GM21423 (cell line): ENCODE measurements around the gene SMIM10.
"Not testable (repeated sequence)": the region's sequence is repeated elsewhere in the genome, so short reads cannot be mapped to it uniquely, and the experiment has no call there.

Experiments
- ATAC-seq: cut with Tn5 transposase; IDR thresholded peaks from one replicate; pipeline ENCODE4 v1.9.1; 2021; ENCODE audit warnings: mild to moderate bottlenecking, moderate library complexity; ENCODE audit not compliant: unreplicated experiment

The SMIM10 gene

DNA sequence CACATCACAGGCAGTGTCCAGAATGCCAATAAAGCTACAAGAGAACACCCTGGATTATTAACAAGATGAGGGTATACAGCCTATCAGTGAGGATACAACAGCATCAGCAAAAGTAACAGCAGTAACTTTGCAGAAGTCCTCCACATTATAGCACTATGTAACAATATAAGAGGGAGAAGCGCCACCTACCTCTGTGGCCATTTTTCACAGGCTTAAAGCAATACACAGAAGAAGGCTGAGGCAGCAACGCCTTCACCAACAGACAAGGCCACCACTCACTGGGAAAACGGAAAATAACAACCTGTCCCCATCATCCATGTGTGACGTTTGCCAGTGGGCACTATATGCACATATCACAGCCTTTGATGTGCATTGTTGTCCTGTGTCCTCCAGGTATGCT is 19.0 kb downstream of the SMIM10 start:
- ATAC-seq, result no peak

DNA sequence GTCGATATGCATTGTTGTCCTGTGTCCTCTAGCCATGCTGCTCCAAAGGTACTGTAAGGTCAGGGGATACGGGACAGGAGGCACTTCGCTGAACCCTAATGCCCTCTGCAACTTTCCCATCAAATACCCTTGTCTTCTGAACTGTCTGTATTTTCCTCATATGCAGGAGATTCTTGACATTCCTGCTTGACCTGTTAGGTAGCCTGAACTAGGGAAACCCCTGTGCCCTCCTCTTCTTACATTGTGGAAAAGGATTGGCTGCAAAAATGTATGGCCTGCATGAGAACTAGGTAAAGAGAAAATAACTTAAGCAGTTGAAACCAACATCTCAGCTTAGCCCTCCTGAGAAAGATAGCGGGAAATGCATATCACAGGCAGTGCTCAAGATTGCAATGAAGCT is 20.1 kb downstream of the SMIM10 start:
- no peak for ATAC-seq

DNA sequence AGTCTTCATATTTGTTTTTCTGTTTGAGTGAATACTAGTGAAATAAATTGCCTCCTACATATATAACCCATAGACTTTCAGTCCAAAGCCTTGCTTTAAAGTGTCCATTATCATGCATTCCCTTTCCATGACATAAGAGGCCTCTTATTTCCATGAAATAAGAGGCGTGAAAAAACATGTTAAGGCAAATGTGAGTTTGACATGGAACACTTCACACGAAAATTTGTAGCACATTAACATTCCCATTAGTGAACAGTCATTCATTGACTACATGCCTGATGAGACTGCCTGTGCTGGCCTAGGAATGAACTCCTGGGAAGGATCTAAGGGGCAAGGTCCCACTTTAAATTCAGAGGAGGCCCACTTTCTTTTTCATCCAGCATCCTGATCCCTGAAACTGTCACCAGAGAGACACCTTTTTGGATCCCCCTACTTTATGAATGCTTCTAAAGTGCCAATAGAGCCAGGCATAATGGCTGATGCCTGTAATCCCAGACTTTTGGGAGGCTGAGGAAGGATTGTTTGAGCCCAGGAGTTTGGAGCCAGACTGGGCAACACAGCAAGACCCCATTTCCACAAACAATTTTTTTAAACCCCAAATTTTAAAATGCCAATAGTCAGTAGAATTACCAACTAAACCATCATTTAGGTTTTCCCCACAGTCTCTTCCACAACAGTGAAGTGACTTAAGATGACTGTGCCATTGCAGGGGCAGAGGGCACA is 24.9 kb downstream of the SMIM10 start:
- ATAC-seq, result no peak

DNA sequence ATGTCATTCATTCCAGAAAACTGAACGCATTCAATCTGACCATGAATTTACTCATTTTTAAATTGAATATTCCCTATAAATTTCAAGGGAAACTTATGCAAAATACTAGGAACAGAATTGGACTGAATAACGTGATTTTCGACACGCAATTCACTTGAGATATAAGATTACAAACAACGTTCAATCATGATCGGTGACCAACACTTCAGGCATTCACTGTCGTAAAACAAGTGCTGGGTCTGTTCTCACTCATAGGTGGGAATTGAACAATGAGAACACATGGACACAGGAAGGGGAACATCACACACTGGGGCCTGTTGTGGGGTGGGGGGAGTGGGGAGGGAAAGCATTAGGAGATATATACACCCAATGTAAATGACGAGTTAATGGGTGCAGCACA is 29.1 kb downstream of the SMIM10 start:
- ATAC-seq, result not testable (repeated sequence)

DNA sequence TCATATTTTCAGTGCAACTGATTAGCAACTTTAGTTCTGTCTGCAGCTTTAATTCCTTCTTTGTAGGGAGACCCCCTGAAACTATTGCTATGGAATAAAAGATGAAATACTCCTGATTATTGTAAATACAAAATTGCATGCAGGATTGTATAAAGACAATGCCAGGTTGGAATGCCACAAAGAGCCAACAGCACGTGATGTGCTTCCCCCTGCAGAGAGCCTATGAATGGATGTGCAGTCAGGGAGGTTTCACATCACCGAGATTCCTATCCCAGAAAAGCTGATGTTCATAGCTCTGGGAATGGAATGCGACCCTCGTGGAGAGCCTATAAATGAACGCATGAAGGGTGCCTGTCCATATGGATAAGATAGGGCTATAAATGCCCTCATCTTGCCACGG is 33.0 kb downstream of the SMIM10 start:
- not testable (repeated sequence) for ATAC-seq

DNA sequence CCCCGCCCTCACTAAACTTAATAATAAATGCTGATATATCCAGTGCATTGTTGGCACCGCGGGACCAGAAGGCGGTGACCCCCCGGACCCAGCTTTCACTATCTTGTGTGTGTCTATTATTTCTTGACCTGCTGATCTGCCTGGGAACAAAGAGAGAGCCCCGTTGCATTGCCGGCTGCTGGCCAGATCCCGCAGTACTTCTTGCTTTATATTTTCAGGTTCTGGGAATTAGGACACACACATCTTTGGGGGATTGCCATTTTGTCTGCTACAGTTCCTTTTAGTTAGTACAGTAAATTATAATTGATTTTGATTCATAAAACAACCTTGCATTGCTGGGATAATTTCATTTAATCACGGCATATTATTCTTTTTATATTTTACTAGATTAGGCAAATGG is 33.7 kb downstream of the SMIM10 start:
- ATAC-seq, result no peak

DNA sequence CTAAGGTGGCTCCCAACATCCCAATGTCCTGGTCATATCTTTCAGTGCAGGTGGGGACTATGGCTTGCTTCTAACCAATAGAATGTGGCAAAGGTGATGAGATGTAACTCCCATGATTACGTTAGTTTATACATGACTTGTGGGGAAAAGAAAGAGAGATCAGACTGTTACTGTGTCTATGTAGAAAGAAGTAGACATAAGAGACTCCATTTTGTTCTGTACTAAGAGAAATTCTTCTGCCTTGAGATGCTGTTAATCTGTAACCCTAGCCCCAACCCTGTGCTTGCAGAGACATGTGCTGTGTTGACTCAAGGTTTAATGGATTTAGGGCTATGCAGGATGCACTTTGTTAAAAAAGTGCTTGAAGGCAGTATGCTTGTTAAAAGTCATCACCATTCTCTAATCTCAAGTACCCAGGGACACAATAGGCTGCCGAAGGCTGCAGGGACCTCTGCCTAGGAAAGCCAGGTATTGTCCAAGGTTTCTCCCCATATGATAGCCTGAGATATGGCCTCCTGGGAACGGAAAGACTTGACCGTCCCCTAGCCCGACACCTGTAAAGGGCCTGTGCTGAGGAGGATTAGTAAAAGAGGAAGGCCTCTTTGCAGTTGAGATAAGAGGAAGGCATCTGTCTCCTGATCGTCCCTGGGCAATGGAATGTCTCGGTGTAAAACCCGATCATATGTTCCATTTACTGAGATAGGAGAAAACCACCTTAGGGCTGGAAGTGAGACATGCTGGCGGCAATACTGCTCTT is 39.6 kb downstream of the SMIM10 start:
- not testable (repeated sequence) for ATAC-seq

DNA sequence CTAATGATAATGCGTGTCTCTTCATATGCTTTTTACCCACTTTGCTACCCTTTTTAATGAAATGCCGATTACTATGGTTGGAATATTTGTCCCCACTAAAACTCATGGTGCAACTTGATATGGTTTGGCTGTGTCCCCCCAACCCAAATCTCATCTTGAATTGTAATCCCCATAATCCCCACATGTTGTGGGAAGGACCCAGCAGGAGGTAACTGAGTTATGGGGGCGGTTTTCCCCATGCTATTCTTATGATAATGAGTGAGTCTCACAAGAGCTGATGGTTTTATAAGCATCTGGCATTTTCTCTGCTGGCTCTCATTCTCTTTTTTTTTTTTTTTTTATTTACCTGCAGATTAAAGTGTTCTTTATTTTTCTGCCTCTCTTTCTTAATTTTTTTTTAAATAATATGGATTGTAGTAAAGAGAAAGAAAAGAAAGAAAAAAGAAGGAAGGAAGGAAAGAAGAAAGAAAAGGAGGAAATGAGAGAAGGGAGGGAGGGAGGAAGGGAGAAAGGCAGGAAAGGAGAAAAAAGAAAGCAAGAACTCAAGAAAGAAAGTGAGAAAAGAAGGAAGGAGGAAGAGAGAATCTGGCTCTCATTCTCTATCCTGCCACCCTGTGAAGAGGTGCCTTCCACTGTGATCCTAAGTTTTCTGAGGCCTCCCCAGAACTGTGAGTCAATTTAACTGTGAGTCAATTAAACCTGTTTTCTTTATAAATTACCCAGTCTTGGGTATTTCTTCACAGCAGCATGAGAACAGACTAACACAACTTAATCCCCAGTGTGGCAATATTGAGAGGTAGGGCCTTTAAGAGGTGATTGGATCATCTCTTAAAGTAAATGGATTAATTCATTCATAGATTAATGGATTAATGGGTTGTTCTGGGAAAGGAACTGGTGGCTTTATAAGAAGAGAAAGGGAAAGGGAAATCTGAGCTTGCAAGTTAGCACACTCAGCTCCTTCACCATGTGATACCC is 50.6 kb downstream of the SMIM10 start:
- not testable (repeated sequence) for ATAC-seq
